HG03097 (cell line): ENCODE data around the gene UBAP1.
"Not testable (repeated sequence)": the region's sequence is repeated elsewhere in the genome, so short reads cannot be mapped to it uniquely, and the experiment has no call there.

Experiments used
- ATAC-seq: cut with Tn5 transposase; IDR thresholded peaks from one replicate; pipeline ENCODE4 v1.9.1; 2021; ENCODE audit not compliant: unreplicated experiment, low FRiP score

The UBAP1 gene

GRCh38 chr9:34218446-34218845 is 39.6 kb downstream of the UBAP1 start:
- no peak for ATAC-seq

GRCh38 chr9:34219421-34219820 is 40.6 kb downstream of the UBAP1 start:
- no peak for ATAC-seq

DNA sequence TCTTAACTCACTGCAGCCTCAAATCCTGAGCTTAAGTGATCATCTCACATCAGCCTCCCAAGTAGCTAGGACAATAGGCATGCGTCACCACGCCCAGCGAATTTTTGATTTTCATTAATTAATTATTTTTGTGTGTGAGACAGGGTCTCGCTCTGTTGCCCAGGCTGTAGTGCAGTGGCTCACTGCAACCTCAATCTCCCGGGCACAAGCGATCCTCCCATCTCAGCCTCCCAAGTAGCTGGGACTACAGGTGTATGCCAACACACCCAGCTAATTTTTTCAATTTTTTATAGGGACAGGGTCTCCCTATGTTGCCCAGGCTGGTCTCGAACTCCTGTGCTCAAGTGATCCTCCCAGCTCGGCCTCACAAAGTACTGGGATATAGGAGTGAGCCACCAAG is 41.4 kb downstream of the UBAP1 start:
- ATAC-seq: no peak

- no peak for ATAC-seq
These were observed 45.5 kb downstream of the UBAP1 start for GRCh38 chr9:34224349-34224748.

DNA sequence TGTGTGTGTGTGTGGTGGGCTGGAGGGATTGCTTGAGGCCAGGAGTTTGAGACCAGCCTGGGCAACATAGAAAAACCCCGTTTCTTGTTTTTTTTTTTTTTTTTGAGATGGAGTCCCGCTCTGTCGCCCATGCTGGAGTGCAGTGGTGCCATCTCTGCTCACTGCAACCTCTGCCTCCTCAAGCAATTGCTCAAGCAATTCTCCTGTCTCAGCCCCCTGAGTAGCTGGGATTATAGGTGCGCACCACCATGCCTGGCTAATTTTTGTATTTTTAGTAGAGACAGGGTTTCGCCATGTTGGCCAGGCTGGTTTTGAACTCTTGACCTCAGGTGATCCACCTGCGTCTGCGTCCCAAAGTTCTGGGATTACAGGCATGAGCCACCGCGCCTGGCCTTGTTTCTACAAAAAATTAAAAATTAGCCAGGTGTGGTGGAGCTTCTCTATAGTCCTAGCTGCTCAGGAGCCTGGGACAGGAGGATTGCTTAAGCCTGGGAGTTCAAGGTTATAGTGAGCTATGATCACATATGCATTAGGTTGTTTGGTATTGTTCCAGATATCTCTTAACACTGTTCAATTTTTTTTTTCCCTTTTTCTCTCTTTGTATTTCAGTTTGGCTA is 47.4 kb downstream of the UBAP1 start:
- not testable (repeated sequence) for ATAC-seq

GRCh38 chr9:34227445-34227844 is 48.6 kb downstream of the UBAP1 start:
- ATAC-seq: no peak

DNA sequence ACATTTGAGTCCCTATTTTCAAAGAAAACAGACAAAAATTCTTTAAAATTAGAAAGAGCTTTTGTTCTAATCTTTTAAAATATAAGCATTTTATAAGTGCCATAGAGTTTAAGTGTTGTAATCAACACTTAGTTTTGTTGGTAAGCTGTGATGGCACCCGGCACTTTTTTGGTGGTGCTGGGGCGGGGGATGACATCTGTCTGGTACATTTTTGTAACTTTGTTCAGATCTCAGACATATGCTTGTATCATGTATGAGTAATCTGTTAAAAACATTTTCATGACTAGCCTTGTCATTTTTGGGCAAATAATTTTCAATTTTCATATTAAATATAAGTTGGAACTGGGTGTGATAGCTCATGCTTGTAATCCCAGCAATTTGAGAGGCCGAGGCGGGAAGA is 51.7 kb downstream of the UBAP1 start:
- ATAC-seq: no peak

DNA sequence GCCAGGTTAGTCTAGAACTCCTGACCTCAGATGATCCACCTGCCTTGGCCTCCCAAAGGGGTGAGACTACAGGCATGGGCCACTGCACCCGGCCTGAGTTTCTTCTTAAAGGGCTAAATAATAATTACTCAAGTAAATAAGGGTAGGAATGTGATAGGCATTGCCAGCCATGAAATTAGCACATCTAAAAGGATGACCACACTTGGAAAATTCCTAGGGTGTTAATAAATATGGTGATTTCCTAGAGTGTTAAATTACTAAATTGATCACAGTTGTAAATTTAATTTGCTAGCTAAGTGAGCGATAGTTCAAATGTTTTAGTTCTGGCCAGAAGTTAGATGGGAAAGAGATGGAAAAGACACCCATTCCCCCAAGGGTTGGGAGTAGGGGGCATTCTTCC is 53.4 kb downstream of the UBAP1 start:
- no peak for ATAC-seq

DNA sequence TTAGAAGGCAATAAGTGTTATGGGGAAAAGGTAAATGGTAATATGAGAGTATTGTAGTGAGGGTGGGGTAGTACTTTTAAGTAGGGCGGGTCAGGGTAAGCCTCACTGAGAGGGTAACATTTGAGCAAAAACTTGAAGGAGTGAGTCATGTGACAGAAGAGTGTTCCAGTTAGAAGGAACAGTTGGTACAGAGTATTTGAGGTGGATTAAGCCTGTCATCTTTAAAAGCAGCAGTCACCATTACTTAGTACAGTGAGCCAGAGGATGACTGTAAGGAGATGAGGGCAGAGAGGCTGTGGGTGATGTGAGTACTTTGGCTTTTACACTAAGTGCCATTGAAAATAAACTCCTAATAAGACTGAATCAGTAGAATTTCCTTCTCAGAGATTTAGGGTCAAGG is 54.8 kb downstream of the UBAP1 start:
- ATAC-seq: no peak

DNA sequence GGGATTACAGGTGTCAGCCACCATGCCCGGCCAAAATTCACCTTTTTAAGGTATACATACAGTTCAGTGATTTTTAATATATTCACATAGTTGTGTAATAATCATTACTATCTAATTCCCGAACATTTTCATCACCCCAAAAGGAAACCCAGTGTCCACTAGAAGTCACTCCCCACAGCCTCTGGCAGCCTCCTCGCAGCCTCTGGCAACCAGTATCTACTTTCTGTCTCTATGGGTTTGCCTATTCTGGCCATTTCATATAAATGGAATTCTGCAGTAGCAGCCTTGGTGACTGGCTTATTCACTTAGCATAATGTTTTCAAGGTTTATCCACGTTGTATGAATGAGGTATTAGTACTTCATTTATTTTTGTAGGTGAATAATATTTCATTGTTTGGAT is 59.0 kb downstream of the UBAP1 start:
- no peak for ATAC-seq

GRCh38 chr9:34240006-34240405 is 61.2 kb downstream of the UBAP1 start:
- ATAC-seq: no peak

DNA sequence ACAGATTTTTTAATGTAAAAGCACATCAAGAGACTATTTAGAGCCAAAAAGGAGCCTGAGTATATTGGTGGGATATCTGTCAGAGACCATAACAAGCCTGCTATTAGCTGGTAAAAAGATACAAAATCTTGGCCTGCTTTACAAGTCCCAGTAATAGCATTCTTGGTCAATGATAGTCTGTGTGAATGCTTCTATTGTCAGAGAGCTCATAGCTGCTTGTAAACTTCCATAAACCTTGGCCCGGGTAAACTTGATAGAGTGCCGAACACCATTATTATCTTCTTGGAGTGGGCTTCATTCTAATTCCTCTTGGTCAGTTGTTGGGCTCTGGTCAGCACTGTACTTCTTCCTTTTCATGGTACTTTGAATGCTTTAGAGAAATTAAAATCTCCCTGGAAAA is 64.0 kb downstream of the UBAP1 start:
- ATAC-seq: no peak

DNA sequence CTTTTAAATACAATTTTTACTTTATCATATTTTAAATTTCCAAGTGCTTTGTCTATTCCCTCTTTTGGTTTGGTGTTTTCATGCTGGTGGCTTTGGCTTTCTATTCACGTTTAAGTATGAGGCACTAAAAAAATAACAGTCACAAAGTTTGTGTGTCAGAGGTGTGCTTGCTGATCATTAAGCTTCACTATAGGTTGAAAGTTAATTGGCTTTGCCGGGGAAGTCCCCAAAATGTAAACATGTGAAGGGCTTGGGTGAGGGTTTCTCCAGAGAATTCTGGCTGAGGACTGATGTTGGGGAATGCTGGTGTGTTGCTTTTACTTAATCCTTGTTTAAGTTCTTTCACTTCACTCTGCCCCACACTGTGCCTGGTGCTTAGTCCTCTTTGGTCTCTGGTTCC is 66.4 kb downstream of the UBAP1 start:
- not testable (repeated sequence) for ATAC-seq

DNA sequence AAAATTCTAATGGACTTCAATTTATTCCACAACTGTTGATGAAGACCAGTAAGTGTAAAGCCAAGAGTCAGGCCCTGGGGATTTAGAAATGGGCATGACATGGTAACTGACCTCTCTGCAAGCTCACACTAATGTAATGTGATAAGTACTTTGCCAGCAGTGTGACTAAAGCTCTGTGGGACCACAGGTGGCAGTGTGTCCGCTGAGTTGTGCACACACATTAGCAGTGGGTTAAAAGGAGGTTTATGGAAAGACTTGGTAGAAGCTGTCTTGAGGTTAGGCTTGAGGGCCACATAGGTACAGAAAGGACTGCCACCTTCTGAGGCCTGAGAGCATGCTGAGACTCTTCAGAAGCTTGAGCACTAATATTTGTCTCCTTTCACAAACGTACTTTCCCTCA is 67.6 kb downstream of the UBAP1 start:
- no peak for ATAC-seq

DNA sequence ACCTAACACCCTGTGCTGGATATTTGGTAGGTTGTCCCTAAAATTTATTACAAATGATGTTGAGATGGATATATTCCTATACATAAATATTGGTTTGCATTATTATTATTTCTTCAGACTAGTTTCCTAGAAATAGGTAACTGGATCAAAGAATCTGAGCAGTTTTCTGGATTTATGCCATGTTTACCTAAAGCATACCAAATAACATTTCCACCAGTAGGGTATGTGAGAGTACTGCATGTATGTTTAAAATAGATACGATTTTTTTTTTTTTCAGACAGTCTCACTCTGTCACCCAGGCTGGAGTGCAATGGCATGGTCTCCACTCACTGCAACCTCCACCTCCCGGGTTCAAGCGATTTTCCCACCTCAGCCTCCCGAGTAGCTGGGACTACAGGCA is 68.9 kb downstream of the UBAP1 start:
- ATAC-seq: not testable (repeated sequence)

- ATAC-seq: no peak
These were observed 70.4 kb downstream of the UBAP1 start for GRCh38 chr9:34249274-34249673.

DNA sequence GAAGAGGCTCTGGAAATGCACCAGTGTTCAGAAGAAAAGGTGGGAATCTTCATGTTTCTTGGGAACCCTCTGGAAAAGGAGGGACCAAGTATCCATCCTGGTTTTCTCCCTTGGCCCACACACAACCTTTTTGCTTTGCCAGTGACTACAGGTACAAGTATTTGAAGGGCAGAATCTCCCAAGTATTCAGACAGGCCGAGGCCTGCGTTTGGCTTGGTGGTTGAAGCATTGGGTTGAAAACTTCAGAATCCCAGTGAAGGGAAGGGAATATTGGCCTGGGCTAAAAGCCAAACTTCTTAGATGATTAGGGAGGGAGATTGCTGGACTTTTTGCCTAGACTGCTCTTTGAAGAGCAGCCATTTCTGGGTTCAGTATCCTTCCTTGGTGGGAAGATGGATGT is 71.9 kb downstream of the UBAP1 start:
- ATAC-seq: no peak

DNA sequence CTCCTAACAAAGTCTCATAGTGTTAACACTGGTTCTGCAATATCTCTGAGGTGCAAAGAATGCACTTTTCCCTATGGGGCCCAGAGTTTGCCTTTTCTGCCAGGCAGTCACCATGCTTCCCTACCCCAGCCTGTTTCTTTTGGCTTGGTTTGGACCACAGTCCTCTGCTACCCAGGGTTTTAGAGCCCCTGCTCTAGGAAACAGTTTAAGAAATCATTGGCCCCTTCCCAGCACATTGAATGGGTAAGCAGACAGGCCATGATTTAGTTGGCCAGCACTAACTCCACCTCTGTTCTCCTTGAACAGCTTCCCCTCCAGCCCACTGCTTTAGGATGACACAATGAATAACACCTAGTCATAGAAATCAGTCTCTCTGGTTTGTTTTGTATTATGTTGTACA is 73.2 kb downstream of the UBAP1 start:
- no peak for ATAC-seq

DNA sequence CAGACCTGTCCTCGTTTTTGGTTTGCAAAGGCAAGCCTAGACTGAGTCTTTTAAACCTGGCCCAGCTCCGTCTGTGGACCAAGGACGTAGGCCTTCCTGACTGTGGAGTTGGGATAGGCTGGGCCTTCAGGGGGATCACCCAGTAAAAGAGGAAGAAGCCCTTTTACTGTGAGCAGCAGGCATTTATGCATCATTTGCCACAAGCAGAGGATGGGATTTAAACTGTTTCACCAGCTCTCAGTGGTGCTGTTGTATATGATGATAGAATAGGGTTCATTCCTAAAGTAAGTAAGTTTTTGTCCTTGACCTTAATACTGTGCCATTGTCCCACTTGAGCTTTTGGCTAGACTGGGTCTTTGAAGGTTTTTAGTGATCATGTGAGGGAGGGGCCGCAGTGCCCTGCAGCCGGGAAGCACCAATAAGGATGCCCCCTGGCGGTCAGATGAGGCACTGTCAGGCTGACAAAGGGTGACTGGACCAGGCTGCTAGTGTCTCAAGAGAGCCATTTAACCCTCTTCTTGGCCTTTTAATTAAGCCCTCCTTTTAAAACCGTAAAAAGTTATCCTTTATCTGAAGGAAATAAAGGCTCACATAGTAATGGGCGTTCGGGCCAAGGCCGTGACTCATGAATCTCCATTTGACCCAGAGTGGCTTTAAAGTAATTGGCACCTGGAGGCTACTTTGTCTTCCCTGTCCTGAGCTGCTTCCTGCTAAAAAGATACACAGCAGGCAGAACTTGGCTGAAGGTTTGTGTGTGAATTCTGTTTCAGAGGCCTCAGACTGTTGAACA is 74.0 kb downstream of the UBAP1 start:
- ATAC-seq: no peak

DNA sequence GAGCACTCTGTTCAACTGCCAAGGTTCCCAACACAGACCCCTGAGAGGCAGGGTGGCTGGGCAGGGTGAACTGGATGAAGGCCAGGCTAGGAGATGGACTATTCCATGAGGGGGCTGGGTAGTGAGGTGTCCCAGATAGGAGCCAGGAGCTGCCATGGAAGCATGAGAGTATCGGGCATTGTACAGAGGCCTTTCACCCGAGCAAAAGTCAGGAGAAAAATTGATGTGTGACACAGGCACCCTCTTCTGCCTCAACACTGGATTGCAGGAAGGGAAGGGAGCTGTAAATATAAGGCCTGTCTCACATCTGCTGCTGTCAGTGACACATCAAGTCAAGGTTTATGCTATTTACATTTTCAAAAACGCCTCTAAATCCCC is 74.6 kb downstream of the UBAP1 start:
- ATAC-seq: no peak

GRCh38 chr9:34254141-34254913 is 75.5 kb downstream of the UBAP1 start:
- ATAC-seq: no peak
